ENCODE data around the gene ACSS1.

Gene ACSS1

GRCh38 chr20:24992487-24993205, 65.3 kb downstream of the ACSS1 start, which contains the start of gene APMAP:
Gene APMAP, minus strand, starts transcription at chr20:24992751. Its CDS starts 63 bp downstream, at chr20:24992688.
- peak; percentile 96 for DNase-seq

DNA sequence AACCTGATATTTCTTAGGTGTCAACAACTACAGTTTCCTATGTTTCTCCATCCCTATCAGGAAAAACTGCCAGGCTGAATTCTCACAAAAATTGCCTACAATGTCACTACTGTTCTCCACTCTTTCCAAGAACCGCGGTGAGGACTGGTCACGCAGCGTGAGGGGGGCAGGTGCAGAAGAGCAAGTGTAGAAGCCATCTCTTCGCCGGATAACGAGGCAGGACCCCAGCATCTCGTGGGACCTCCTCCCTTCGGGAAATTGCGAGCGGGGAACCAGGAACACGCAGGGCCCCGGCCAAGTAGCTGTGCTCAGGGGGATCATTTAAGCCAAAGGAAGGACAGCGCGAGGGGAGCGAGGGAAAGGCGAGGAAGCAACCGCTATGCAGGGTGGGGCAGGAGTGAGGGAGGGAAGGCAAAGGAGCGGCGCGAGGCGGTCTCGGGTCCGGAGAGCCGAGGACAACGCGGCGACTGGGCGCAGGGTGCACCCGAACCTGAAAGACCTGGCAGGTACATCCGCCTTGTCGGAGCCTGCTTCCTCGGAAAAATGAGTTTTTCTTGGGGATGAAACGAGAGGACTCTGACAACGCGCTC, 65.9 kb downstream of the ACSS1 start:
- DNase-seq: peak; percentile 65

- no peak for DNase-seq
Observed at GRCh38 chr20:24990810-24991252, 67.1 kb downstream of the ACSS1 start.

DNA sequence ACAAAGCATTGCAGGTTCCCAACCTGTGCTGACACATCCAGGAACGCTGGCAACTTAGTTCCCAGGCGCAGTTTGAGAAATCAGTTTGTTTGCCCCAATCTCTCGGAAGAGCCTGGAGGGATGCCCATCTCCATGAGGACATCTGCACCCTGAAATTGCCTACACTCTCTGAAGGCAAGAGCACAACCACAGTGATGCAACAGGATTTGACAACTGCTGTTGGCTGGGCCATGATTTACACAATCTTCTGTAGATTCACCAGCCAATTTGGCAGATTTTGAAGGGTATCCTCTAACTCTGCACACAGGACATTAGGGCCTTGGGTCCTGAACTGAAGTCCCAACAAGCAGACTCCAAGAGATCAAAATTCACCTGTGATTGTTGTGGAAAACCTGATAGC, 68.8 kb downstream of the ACSS1 start:
- DNase-seq: no peak

- DNase-seq: no peak
Observed at GRCh38 chr20:24987873-24988835, 69.8 kb downstream of the ACSS1 start.

DNA sequence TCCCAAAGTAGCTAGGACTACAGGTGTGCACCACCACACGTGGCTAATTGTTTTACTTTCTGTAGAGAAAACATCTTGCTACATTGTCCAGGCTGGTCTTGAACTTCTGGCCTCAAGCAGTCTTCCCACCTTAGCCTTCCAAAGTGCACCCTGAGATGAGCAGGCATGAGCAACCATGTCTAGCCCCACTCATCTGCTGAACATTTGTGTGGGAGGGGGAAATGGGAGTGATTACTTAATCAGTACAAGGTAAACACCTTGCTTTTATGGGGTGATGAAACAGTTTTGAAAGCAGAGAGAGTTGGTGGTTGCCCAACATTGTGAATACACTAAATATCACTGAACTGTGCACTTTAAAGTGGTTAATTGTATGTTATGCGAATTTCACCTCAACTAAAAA, 70.7 kb downstream of the ACSS1 start:
- no peak for DNase-seq

GRCh38 chr20:24986436-24987015, 71.4 kb downstream of the ACSS1 start:
- no peak for DNase-seq

GRCh38 chr20:24985802-24986201, 72.1 kb downstream of the ACSS1 start:
- DNase-seq: no peak

DNA sequence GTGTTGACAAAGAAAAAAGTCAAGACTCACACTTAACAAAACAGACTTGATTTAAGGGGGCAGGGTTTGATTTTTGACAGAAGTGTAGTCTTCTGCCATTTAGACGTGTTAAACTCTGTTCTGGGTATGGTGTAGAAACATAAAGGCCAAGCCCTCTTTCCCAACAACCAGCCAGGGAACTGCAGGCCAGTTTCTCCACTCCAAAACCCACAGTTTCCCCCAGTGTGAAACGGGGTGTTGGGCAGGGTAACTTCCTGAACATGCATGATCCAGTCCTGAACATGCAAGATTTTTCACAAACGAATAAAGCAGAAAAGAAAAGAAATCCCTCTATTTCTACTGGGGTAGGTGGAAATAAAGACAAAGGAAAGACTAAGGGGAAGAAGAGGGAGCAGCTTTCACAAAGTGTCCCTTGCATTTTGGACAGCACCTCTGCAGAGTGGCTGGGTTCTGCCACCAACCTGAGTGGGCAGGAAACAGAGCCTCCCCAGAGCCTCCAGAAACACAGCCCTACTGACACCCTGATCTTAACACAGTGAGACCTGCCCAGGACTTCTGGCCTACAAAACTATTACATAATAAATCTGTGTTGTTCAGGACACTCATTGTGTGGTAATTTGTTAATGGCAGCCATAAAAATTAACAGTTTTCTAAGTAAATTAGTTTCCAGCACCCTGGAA, 72.8 kb downstream of the ACSS1 start:
- no peak for DNase-seq

- DNase-seq: no peak
Observed at GRCh38 chr20:24983896-24984295, 74.0 kb downstream of the ACSS1 start.

GRCh38 chr20:24981790-24982189, 76.1 kb downstream of the ACSS1 start:
- DNase-seq: no peak

DNA sequence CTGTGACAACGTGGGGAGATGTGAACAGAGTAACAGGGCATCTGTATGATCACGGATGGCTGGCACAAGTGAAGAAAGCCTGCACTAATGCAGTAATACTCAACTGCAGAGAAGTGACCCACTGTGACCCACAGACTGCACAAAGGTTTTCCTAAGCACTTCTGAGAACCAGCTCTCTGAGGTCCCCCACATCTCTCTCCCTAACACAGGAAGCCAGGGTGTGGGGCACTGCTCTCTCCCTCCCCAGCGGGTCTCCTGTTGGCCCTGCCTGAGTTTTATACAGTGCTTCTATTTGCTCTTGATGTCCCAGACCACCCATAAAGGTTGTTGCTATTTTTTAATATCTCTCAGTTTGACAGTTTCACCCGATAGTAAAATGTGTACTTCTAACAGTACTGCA, 76.7 kb downstream of the ACSS1 start:
- DNase-seq: no peak

- DNase-seq: no peak
Observed at GRCh38 chr20:24980291-24981053, 77.5 kb downstream of the ACSS1 start.

DNA sequence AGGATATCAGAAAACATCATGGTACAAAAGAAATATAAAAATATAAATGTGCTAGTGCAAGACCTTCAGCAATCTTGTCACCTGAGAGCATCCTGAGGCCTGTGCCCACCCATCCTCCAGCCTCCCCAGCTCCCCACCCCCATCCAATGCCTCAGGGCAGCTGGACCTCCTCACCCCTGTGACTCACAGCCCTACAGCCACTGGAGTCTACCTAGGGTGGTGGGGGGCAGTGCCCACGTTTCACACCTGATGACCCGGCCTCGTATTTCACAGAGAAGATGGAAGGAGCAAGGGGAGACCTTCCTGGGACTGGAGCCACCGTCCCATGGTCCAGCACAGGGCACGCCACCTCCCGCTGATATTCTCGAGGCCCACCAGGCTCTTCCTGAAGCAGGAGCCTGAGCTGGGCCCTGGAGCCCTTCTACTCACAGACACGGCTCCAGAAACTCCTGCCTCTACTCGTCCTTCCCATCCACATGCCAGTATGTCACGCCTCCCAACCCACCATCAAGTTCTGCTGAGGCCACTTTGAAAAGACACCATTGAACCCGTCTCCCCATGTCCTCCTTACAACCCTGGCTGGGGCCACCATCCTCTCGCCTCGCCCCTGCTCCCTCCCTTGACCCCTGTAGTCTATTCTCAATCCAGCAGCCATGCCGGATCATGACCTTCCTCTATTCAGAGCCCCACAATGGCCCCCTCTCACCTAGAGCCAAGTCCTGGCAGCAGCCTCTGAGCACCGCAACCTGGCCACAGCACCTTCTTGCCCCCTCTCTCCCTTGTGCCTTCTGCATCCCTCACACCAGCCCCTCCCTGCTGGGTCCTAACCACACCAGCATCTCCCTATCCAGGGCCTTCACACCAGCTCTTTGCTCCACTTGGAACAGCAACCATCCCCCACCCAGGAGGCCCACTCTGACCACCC, 78.6 kb downstream of the ACSS1 start:
- no peak for DNase-seq

DNA sequence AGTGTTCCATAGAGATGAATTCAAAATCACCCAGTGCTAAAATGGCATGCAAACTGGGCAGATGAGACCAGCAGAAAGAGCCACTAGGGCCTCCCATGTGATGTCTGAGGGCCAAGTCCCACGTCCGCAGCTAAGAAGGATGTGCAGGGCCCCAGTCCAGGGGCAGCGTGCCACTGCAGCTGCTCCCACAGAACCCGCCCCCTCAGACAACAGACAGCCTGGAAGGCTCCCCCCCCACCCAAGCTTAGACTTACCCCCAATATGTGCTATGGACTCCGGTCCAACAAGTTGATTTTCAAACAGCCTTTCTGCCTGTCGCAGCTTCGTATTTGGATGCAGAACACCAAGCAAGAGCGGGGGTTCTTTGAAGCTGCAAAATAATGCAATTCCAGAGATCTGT, 79.4 kb downstream of the ACSS1 start:
- no peak for DNase-seq

GRCh38 chr20:24977797-24978196, 80.1 kb downstream of the ACSS1 start:
- no peak for DNase-seq

- DNase-seq: no peak
Observed at GRCh38 chr20:24977336-24977735, 80.6 kb downstream of the ACSS1 start.

DNA sequence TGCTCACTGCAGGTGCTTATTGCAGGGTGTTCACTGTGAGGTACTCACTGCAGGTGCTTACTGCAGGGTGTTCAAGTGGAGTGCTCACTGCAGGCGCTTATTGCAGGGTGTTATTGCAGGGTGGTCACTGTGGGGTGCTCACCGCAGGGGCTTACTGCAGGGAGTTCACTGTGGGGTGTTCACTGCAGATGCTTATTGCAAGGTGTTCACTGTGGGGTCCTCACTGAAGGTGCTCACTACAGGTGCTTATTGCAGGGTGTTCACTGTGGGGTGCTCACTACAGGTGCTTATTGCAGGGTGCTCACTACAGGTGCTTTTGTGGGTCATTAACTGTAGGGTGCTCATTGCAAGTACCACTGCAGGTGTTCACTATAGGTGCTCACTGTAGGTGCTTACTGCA, 85.6 kb downstream of the ACSS1 start:
- no peak for DNase-seq

DNA sequence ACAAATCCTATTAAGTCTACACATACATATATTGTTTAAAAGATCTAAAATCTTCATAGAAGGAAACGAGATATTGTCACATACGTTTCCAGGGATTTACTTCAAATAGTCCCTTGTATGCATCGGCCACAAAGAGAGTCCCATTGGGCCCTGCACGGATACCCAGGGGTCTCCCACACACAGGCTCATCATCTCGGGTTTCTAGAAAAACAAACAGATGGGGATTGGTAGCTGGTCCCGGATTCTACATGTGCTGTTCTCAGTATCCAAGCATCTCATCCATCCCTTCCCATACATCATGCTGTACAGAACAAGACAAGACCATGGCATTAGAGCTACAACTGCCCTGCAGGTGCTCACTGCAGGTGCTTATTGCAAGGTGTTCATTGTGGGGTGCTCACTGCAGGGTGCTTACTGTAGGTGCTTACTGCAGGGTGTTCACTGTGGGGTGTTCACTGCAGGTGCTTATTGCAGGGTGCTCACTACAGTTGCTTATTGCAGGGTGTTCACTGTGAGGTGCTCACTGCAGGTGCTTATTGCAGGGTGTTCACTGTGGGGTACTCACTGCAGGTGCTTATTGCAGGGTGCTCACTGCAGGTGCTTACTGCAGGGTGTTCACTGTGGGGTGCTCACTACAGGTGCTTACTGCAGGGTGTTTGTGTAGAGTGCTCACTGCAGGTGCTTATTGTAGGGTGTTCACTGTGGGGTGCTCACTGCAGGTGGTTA, 86.4 kb downstream of the ACSS1 start:
- DNase-seq: no peak

GRCh38 chr20:24970754-24971153, 87.2 kb downstream of the ACSS1 start:
- DNase-seq: no peak
